Activated T-cell treated with anti-CD3 and anti-CD28 coated beads, Interleukin-2, amount 50 U/mL, for 4 hours (primary cell): ENCODE results near the gene CPED1. TPM values are rescaled to one million over a fixed set of nuclear protein-coding genes. Genes with fewer than 3 reads are reported as not detected.
"Not testable (repeated sequence)": the region's sequence is repeated elsewhere in the genome, so short reads cannot be mapped to it uniquely, and the experiment has no call there.

Source experiments
- ATAC-seq, 2 donors: fragments of 200-7000 bp; cut with Tn5 transposase; one replicate each; pipeline ENCODE4 v1.10.0; 2021
- DNase-seq: peaks from one replicate; pipeline ENCODE4 v3.0.0-alpha.2; 2020
- H3K27me3 Mint-ChIP-seq: one replicate; pipeline ENCODE4 v1.8.0; 2021; ENCODE audit warnings: low read depth, mixed read lengths
- H3K36me3 Mint-ChIP-seq: one replicate; pipeline ENCODE4 v1.8.0; 2022; ENCODE audit warnings: mixed read lengths; ENCODE audit not compliant: insufficient read depth
- H3K4me1 Mint-ChIP-seq: one replicate; pipeline ENCODE4 v1.8.0; 2021; ENCODE audit warnings: low read depth, mixed read lengths
- H3K4me3 Mint-ChIP-seq: one replicate; pipeline ENCODE4 v1.8.0; 2021; ENCODE audit warnings: mild to moderate bottlenecking, moderate library complexity, mixed read lengths
- H3K9me3 Mint-ChIP-seq: one replicate; pipeline ENCODE4 v1.8.0; 2021; ENCODE audit warnings: mixed read lengths
- total RNA-seq, 3 donors: library from RNA; stranded (reverse); gene quantifications; one replicate each; pipeline ENCODE4 v1.2.1, GENCODE V29; 2021

Gene CPED1
- total RNA-seq, 3 donors from 2014 or later: 0.20 to 0.69 (median 0.38) TPM

DNA sequence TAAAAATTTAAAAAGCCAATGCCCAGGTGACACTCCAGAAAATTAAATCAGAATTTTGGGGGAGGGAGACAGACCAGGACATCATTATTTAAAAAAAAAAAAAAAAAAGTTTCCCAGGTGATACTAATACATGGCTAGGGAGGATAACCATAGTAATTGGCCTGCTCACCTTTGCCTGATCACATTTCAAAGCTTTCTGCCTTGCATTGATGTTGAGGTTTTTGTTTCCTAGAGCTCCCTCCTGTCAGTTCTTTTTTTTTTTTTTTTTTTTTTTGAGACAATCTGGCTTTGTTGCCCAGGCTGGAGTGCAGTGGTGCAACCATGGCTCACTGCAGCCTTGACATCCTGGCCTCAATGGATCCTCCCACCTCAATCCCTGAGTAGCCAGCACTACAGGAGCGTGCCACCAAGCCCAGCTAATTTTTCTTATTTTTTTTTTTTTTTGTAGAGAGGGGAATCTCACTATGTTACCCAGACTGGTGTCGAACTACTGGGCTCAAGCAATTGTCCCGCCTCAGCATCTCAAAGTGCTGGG lies 38.1 kb downstream of the CPED1 start:
- DNase-seq: no peak
- Mint-ChIP-seq H3K4me1 (no peaks in the 10 kb centered on the region), H3K4me3 (no peak overlapping the region), H3K36me3 (no peaks in the 10 kb centered on the region), H3K9me3 (no peaks in the 10 kb centered on the region), H3K27me3 (peaks cover 11% of the 10 kb centered on the region)
- ATAC-seq: no peak

DNA sequence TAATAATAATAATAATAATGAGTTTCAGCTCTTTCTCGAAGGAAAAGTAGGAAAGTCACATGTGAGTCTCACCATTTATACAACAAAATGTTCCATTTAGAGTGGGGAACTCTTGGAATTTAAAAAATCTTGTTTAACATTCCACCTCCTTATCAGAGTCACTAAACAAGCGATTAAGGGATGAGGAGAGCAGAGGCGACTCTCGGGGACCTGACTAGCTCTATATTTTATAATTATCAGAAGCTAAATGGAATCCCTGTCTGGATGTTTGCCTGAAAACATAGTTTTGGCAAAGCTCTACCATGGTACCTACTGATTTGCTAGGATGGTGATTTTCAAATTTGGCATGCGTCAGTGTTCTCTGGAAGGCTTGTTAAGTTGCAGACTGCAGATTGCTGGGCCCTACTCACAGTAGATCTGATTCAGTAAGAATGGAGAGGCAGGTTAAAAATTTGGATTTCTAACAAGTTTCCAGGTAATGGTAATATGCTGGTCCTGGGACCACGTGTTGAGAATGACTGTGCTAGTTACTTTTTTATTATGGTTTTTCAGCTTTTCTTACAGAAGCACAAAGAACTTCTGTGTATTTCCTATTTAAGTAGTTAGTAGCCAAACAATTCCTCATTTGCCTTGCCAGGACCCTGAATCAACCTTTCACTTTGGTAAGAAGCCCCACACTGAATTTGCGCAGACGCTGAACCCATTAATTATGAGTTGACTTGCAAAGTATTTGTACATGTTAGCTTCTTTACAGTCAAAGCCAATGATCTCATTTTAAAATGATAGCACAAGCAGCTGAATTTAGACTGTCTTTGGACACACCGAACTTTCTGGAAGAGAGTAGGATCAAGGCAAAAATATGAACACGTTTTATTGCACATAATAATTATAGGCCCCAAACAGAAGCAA lies 39.5 kb downstream of the CPED1 start:
- Mint-ChIP-seq H3K4me3 (no peak overlapping the region), H3K27me3 (peaks cover 11% of the 10 kb centered on the region), H3K36me3 (no peaks in the 10 kb centered on the region), H3K4me1 (no peaks in the 10 kb centered on the region), H3K9me3 (no peaks in the 10 kb centered on the region)
- ATAC-seq: no peak
- DNase-seq: no peak

DNA sequence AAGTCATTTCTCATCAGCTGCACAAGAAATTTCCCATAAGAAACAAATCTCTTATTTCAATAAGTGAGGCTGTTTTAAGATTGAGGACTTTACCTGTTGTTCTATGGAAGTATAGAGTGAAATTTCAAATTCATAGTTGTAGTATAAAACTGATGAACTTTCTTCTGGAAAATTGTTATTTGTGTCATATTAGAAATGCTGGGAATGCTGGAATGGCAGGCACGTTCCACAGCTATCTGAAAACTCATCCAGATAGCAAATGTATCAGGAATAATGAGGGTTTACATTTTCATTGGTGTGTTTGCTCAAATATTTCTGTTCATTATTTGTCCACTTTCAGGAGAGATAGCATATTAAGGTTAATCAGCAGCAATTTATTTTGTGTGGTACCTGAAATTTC lies 40.8 kb downstream of the CPED1 start:
- Mint-ChIP-seq H3K9me3 (no peaks in the 10 kb centered on the region), H3K36me3 (no peaks in the 10 kb centered on the region), H3K4me1 (no peaks in the 10 kb centered on the region), H3K4me3 (no peak overlapping the region), H3K27me3 (peaks cover 11% of the 10 kb centered on the region)
- DNase-seq (no peak), ATAC-seq (no peak)

DNA sequence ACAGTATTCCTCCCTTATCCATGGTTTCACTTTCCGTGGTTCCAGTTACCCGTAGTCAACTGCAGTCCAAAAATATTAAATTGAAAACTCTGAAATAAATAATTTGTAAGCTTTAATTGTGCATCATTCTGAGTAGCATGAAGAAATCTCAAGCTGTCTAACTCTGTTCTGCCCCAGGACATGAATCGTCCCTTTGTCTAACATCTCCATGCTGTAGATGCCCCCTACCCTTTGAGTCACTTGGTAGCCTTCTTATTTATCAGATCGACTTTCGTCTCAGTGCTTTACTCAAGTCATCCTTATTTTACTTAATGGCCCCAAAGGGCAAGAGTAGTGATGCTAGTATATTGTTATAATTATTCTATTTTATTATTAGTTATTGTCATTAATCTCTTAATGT lies 41.8 kb downstream of the CPED1 start:
- no peak overlapping the region for H3K4me3 Mint-ChIP-seq
- no peaks in the 10 kb centered on the region for H3K4me1 Mint-ChIP-seq
- H3K9me3 Mint-ChIP-seq: no peaks in the 10 kb centered on the region
- ATAC-seq (no peak), DNase-seq (no peak)
- H3K27me3 Mint-ChIP-seq: peaks cover 11% of the 10 kb centered on the region
- no peaks in the 10 kb centered on the region for H3K36me3 Mint-ChIP-seq

DNA sequence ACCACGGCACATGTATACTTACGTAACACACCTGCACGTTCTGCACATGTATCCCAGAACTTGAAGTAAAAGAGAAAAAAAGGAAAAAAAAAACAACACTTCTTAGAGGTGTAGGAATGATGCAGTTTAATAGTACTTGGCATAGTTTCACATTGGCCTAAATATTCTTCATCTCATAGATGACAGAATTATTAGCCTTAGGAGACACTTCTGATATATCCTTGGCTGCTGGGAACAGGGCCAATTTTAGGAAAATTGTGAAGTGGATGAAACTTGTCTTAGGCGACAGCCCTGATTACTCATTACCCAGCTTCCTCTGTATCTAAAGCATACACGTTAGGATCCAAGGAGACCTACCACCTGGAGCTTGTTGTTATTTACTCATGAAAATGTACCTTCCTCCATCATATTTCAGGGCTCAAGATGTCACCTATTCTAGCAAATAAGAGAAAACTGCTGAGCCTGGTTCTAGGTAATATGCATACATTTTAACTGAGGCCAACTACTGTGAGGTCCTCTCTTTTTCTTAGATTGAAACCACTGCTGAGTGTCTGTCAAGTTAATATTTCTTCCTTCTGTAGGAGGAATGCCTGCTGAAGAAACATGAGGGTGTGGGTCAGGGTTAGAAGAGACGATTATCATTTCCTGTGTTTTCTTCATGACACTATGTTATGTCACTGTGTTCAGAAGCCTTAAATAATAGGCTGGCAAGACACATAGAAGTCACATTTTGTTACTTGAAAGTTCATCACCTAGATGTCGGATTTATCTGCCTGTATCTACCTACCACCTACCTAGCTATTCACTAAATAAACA lies 44.3 kb downstream of the CPED1 start:
- Mint-ChIP-seq H3K4me3 (no peak overlapping the region), H3K36me3 (no peaks in the 10 kb centered on the region), H3K27me3 (no peaks in the 10 kb centered on the region), H3K9me3 (no peaks in the 10 kb centered on the region), H3K4me1 (no peaks in the 10 kb centered on the region)
- DNase-seq: no peak
- ATAC-seq: no peak

DNA sequence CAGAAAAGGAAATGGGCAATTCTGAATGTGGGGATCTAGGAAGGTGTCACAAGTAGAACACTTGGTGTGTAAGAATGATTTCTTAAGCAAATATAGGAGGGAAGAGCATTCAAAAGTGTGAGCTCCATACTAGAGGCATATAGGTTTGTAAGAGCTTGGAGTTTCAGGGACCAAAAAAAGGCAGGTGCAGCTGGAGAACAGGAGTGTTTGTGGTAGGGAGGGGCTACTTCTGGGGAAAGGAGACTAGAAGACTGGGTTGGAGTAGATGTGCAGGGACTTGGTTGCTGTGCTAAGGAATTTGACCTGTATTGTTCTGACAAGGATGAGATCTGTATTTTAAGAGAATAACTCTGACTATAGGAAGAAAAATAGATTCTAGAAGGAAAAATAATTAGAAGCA lies 46.4 kb downstream of the CPED1 start:
- Mint-ChIP-seq H3K27me3 (no peaks in the 10 kb centered on the region), H3K4me1 (no peaks in the 10 kb centered on the region), H3K9me3 (no peaks in the 10 kb centered on the region), H3K36me3 (no peaks in the 10 kb centered on the region), H3K4me3 (no peak overlapping the region)
- DNase-seq (no peak), ATAC-seq (no peak)

DNA sequence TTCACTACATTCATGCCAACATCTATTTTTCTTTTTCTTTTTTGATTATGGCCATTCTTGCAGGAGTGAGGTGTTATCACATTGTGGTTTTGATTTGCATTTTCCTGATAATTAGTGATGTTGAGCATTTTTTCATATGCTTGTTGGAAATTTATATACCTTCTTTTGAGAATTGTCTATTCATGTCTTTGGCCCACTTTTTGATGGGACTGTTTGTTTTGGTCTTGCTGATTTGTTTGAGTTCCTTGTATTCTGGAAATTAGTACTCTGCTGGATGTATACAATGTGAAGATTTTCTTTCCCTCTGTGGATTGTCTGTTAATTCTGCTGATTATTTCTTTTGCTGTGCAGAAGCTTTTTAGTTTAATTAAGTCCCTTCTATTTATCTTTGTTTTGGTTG lies 48.3 kb downstream of the CPED1 start:
- not testable (repeated sequence) for H3K4me3 Mint-ChIP-seq, DNase-seq, ATAC-seq, H3K9me3 Mint-ChIP-seq, H3K27me3 Mint-ChIP-seq, H3K36me3 Mint-ChIP-seq, H3K4me1 Mint-ChIP-seq

DNA sequence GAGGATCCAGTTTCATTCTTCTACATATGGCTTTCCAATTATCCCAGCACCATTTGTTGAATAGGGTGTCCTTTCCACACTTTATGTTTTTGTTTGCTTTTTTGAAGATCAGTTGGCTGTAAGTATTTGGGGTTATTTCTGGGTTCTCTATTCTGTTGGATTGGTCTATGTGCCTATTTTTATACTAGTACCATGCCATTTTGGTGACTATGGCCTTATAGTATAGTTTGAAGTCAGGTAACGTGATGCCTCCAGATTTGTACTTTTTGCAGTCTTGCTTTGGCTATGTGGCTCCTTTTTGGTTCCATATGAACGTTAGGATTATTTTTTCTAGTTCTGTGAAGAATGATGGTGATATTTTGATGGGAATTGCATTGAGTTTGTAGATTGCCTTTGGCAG lies 48.8 kb downstream of the CPED1 start:
- H3K4me1 Mint-ChIP-seq, ATAC-seq, H3K36me3 Mint-ChIP-seq, H3K4me3 Mint-ChIP-seq, DNase-seq, H3K27me3 Mint-ChIP-seq, H3K9me3 Mint-ChIP-seq: not testable (repeated sequence)

DNA sequence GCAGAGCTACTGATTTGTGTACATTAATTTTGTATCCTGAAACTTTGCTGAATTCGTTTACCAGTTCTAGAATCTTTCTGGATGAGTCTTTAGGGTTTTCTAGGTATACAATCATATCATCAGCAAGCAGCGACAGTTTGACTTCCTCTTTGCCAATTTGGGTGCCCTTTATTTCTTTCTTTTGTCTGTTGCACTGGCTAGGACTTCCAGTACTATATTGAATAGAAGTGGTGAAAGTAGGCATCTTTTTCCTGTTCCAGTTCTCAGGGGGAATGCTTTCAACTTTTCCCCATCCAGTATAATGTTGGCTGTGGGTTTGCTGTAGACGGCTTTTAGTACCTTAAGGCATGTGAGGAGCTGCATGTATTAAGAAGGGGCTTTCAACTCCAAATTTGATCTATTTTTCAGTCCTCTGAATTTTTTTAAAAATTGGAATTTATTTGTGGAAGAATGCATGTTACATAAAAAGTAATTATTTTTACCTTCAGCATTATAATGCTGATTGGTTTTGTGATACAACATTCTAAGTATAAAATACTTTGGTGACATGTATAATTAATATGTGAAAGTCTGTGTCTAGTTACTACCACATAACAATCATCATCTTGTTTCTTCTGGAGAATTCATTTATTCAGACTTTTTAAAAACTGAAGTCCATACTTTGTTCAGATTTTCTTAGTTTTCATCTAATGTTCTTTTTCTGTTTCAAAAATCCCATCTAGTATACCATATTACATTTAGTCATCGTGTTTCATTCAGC lies 49.6 kb downstream of the CPED1 start:
- Mint-ChIP-seq H3K36me3 (no peaks in the 10 kb centered on the region), H3K4me3 (no peak overlapping the region), H3K9me3 (no peaks in the 10 kb centered on the region), H3K27me3 (no peaks in the 10 kb centered on the region), H3K4me1 (no peaks in the 10 kb centered on the region)
- no peak for ATAC-seq
- no peak for DNase-seq

DNA sequence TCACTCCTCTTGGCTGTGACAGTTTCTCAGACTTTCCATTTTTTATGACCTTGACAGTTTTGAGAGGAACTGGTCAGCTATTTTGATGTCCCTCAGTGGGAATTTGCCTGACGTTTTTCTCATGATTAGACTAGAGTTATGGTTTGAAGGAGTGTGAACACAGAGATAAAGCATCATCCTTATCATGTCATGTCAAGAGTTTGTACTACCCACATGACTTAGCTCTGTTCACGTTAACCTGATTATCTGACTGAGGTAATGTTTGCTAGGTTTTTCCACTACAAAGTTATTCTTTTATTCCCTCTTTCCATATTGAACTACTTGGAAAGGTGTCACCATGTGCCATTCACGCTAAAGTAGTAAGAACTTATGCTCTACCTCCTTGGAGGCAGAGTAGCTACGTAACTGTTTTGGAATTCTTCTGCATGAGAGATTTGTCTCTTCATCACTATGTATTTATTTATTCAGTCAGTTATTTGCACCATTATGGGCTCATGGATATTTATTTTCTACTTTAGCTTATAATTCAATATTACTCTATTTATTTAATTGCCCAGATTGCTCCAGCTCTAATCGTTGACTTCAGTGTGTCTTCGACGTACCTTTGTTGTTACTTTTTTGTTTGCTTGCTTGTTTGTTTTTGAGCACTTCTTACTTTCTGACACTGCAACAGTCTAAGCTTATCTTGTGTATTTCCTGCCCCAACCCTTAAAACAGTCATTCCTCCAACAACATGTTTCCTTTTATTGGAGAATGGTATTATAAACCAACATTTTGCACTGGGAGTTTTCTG lies 50.4 kb downstream of the CPED1 start:
- Mint-ChIP-seq H3K4me1 (no peaks in the 10 kb centered on the region), H3K4me3 (no peak overlapping the region), H3K9me3 (no peaks in the 10 kb centered on the region), H3K27me3 (no peaks in the 10 kb centered on the region), H3K36me3 (no peaks in the 10 kb centered on the region)
- no peak for ATAC-seq
- DNase-seq: no peak

DNA sequence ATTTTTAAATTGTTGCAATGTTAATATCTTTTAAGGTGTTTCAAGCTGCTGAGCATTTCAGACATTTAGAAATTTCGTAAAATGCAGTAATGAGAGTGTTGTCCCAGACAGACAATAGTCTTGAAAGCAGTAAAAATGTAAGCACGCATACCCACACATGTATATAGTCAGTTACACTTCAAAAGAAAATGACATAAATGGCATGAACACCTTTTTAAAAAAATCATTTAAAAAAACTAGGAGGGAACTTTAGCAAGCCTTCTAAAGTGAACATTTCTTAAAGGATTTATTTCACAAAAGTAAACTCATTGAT lies 51.0 kb downstream of the CPED1 start:
- ATAC-seq (no peak), DNase-seq (no peak)
- H3K4me3 Mint-ChIP-seq: no peak overlapping the region
- H3K9me3 Mint-ChIP-seq: no peaks in the 10 kb centered on the region
- H3K36me3 Mint-ChIP-seq: no peaks in the 10 kb centered on the region
- no peaks in the 10 kb centered on the region for H3K4me1 Mint-ChIP-seq
- H3K27me3 Mint-ChIP-seq: no peaks in the 10 kb centered on the region

DNA sequence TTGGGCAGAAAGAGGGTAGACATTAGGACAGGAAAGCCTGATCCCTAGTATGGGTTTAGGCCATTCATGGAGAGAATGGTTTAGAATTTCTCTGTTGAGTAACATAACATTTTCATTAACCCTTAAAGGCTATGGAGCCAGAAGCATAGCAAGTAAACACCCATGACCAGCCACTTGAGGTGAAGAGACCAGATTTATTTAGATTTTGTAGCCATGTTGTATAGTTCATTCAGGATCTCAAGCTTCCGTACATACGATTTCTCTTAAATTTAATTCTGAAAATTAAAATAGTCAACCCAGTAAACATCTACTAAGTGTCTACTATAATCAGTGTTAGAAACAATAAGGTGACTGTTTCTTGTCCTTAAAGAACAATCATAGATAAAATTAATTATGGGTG lies 51.5 kb downstream of the CPED1 start:
- Mint-ChIP-seq H3K27me3 (no peaks in the 10 kb centered on the region), H3K4me3 (no peak overlapping the region), H3K4me1 (no peaks in the 10 kb centered on the region), H3K36me3 (no peaks in the 10 kb centered on the region), H3K9me3 (no peaks in the 10 kb centered on the region)
- ATAC-seq: no peak
- DNase-seq: no peak

DNA sequence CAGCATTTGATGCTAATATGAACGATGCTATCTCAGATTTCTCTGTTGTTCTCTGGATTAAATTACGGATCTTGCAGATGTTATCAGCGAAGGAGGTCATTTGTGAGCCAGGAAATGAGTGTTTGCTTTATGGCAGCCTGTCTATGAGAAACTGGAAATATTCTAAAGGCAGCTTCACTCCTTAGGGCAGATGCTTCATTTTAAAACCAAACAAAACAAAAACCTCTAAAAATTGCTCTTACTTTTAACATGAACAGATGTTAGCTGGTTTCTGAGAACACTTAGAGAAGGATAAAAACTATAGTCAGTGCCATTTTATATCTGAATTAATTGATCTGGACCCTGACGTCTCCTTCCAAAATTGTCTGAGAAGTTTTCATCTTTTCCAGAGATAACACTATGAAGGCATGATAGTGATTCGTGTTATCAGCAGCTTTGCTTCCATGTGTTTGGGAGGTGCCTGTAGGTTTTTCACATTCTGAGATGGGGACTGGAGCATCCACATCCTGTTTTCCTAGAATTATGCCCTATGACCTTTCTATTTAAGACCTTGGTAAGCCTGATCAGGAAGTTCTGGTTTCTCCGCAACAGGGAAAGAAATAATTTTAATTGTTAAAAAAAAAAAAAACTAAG lies 53.1 kb downstream of the CPED1 start:
- Mint-ChIP-seq H3K9me3 (no peaks in the 10 kb centered on the region), H3K4me3 (no peak overlapping the region), H3K36me3 (no peaks in the 10 kb centered on the region), H3K4me1 (no peaks in the 10 kb centered on the region), H3K27me3 (no peaks in the 10 kb centered on the region)
- ATAC-seq: no peak
- DNase-seq: no peak
